ENCODE data around the gene SPATA32. TPM values are rescaled to one million over a fixed set of nuclear protein-coding genes. Genes with fewer than 3 reads are reported as not detected.

Gene SPATA32
- total RNA-seq, 2 donors from 2014 or later: 1.0 TPM; not detected in 1

DNA sequence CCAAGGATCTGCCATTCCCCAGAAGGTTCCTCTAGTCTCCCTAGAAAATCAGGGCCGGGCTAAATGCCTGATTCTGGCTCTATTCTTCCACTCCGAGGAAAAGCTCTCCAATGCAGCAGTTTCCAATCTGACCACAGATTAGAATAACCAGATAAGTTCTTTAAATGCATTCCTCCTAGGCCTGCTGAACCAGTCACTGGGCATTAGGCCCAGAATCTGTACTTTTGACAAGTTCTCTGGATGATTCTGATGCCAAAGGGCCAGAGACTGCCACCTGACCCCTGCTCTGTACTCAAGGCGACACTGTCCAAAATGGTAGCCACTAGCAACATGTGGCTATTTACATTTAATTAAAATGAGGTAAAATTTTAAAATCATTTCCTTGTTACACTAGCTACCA is 32.6 kb upstream of the SPATA32 start:
- 3 to 16% methylated on average over 3 of the region's 3 CpGs for WGBS, 2 donors
- no peaks in the 10 kb centered on the region for H3K27me3 ChIP-seq
- intact Hi-C loops (cut with DNase I): no loop called here
- H3K4me3 ChIP-seq: no peak overlapping the region
- peak overlapping the region; percentile 71 to 85 (median 74) for H3K27ac ChIP-seq
- peaks cover 93% of the 10 kb centered on the region for H3K4me1 ChIP-seq
- ATAC-seq (peak; percentile 79), DNase-seq (peak; percentile 73 to 85 (median 78))
- no peaks in the 10 kb centered on the region for H3K9me3 ChIP-seq
- TF ChIP-seq POLR2A (IDR thresholded peaks at IDR 0.05): no peak
- no peak for TF ChIP-seq CTCF (IDR thresholded peaks at IDR 0.05)
- no peaks in the 10 kb centered on the region for H3K36me3 ChIP-seq (replicated peaks in 1 of 2; ENCODE audit: insufficient read depth in 1 of 2, low read depth in 2 of 2)

DNA sequence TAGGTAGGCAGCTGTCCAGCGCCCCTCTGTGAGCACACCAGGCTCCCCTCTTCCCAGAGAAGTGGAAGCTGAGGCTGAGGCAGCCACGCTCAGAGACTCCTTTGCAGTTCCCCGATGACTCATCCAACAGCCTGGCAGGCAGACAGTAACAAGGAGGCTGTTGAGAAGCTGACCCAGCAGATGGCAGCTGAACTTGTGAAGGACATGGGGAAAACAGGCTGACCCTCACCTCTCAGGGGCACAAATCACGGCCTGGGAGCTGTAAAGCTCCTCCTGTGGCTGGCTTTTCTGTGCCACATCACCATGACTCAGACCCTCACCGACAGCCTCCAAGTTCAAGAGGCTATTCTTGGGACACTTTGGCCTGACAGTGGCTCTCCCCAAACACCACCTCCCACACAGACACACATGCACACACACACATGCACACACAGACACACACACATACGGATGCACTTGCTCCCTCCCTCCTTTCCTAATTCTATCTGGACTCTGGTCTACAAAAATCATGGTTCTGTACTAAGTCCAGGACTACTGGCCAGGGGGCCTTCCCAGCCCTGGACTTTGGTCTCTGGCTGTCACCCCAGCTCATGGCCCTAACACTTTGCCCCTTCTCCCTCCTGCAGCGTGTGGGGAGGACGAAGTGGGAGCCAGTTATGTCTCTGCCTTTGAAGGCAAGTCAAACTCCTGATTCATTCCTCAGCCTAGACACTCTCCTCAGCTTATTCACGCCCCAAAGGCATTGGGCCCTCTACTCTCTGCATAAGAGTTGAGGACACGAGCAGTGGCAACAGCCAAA is 31.7 kb upstream of the SPATA32 start:
- H3K27ac ChIP-seq: peak overlapping the region; percentile 71 to 85 (median 74)
- intact Hi-C loops (cut with DNase I): no loop called here
- DNase-seq (peak; percentile 74 to 91 (median 86)), ATAC-seq (peak; percentile 71)
- WGBS, 2 donors: 22 to 28% methylated on average over 9 to 10 of the region's 10 CpGs
- H3K4me3 ChIP-seq: no peak overlapping the region
- H3K27me3 ChIP-seq: no peaks in the 10 kb centered on the region
- H3K36me3 ChIP-seq (replicated peaks in 1 of 2; ENCODE audit: insufficient read depth in 1 of 2, low read depth in 2 of 2): no peaks in the 10 kb centered on the region
- no peaks in the 10 kb centered on the region for H3K9me3 ChIP-seq
- H3K4me1 ChIP-seq: peaks cover 93% of the 10 kb centered on the region
- no peak for TF ChIP-seq POLR2A (IDR thresholded peaks at IDR 0.05)
- TF ChIP-seq CTCF (IDR thresholded peaks at IDR 0.05): peak in 3 of 7 experiments; percentile 6 to 9 (median 7)

DNA sequence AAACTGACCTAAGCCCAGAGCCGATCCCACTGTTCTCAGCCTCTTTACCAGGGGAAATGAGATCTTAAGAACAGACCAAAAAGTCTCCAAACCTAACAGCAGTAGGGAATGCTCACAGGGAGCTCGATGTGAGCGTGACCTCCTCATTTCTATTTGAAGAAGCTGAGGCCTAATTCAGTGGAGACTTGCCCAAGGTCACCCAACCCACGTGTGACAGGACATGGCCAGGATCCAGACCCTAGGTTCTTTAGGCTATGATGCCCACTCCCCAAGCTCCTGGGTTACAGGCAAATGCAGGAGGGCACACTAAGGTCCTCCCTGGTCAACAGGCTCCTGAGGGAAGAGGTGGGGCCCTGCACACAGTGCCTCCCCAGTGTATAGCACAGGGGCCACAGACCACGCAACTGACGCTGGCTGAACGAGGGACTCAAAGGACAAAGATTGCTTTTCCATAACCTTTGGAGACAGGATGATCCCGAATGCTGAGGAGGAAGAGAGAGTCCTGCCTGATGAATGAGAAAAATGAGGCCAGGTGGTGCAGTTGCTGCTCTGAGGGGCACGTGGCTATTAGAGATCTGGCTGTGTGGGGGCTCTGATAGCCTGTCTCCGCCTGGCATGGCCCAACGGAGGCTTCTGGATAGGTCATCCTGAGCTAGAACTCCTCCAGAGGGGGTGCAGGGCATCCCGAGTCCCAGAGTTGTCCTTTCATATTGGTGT is 31.0 kb upstream of the SPATA32 start:
- DNase-seq (peak; percentile 43 to 64 (median 54)), ATAC-seq (no peak)
- Histone ChIP-seq H3K4me3 (no peak overlapping the region), H3K27ac (peak overlapping the region; percentile 71 to 85 (median 74)), H3K27me3 (no peaks in the 10 kb centered on the region), H3K9me3 (no peaks in the 10 kb centered on the region), H3K4me1 (peaks cover 98% of the 10 kb centered on the region), H3K36me3 (replicated peaks in 1 of 2; ENCODE audit: insufficient read depth in 1 of 2, low read depth in 2 of 2) (no peaks in the 10 kb centered on the region)
- intact Hi-C loops (cut with DNase I): no loop called here
- 40 to 58% methylated on average over 4 to 12 of the region's 12 CpGs for WGBS, 2 donors
- no peak for TF ChIP-seq CTCF (IDR thresholded peaks at IDR 0.05)
- no peak for TF ChIP-seq POLR2A (IDR thresholded peaks at IDR 0.05)

GRCh38 chr17:45291171-45291805 is 29.4 kb upstream of the SPATA32 start:
- peaks cover 89% of the 10 kb centered on the region for H3K4me1 ChIP-seq
- H3K27me3 ChIP-seq: no peaks in the 10 kb centered on the region
- peak in 1 of 4 donors; percentile 63 for DNase-seq
- WGBS, 2 donors: 55 to 66% methylated on average over 5 of the region's 5 CpGs
- intact Hi-C loops (cut with DNase I): no loop called here
- TF ChIP-seq POLR2A (IDR thresholded peaks at IDR 0.05) (no peak), CTCF (IDR thresholded peaks at IDR 0.05) (no peak)
- H3K4me3 ChIP-seq: no peak overlapping the region
- H3K9me3 ChIP-seq: no peaks in the 10 kb centered on the region
- peaks cover 0 to under 1% of the 10 kb centered on the region in 2 donors for H3K36me3 ChIP-seq (replicated peaks in 1 of 2; ENCODE audit: insufficient read depth in 1 of 2, low read depth in 2 of 2)
- no peak for ATAC-seq
- peak overlapping the region in 3 of 4 donors; percentile 72 to 85 (median 77) for H3K27ac ChIP-seq

All from body of pancreas (tissue), 4 donors.